GM19238 (cell line): Measurements from ENCODE around the gene P2RX2.

Source experiments
- DNase-seq: peaks from one replicate; pipeline ENCODE4 v3.0.0; 2011; ENCODE audit warnings: low spot score; ENCODE audit not compliant: insufficient read length

The P2RX2 gene

GRCh38 chr12:132602572-132603239, 15.9 kb upstream of the P2RX2 start:
- DNase-seq = no peak

- DNase-seq = no peak
These were observed 15.1 kb upstream of the P2RX2 start for GRCh38 chr12:132603240-132604150.

- no peak for DNase-seq
These were observed 14.4 kb upstream of the P2RX2 start for GRCh38 chr12:132604151-132604618.

GRCh38 chr12:132604668-132605441, 13.7 kb upstream of the P2RX2 start:
- no peak for DNase-seq

- DNase-seq = no peak
These were observed 12.7 kb upstream of the P2RX2 start for GRCh38 chr12:132605892-132606291.

- DNase-seq = no peak
These were observed 12.1 kb upstream of the P2RX2 start for GRCh38 chr12:132606466-132606865.

- no peak for DNase-seq
These were observed 11.6 kb upstream of the P2RX2 start for GRCh38 chr12:132606927-132607326.

- no peak for DNase-seq
These were observed 10.1 kb upstream of the P2RX2 start for GRCh38 chr12:132608231-132609171.

GRCh38 chr12:132610051-132610759, 8.4 kb upstream of the P2RX2 start, which contains the start of gene LRCOL1:
Gene LRCOL1, minus strand, starts transcription at chr12:132610582. Its CDS starts 4,331 bp downstream, at chr12:132606251.
- no peak for DNase-seq

GRCh38 chr12:132610866-132611602, 7.5 kb upstream of the P2RX2 start:
- no peak for DNase-seq

GRCh38 chr12:132611620-132612019, 7.0 kb upstream of the P2RX2 start:
- DNase-seq = no peak

- no peak for DNase-seq
These were observed 4.5 kb upstream of the P2RX2 start for GRCh38 chr12:132614029-132614428.

- DNase-seq = peak; percentile 86
These were observed 3.6 kb upstream of the P2RX2 start for GRCh38 chr12:132614861-132615578.

GRCh38 chr12:132615579-132616038, 3.0 kb upstream of the P2RX2 start:
- no peak for DNase-seq

GRCh38 chr12:132617135-132617701, 1.4 kb upstream of the P2RX2 start:
- DNase-seq = no peak

- no peak for DNase-seq
These were observed 524 bp upstream of the P2RX2 start for GRCh38 chr12:132617822-132618682.

GRCh38 chr12:132619071-132619385, 452 bp downstream of the P2RX2 start:
- DNase-seq = no peak
